HG02588 (cell line): ENCODE results near the gene VPS13D.

Experiments
- ATAC-seq: cut with Tn5 transposase; IDR thresholded peaks from one replicate; pipeline ENCODE4 v1.9.1; 2021; ENCODE audit warnings: mild to moderate bottlenecking, moderate library complexity; ENCODE audit not compliant: unreplicated experiment

Gene VPS13D

DNA sequence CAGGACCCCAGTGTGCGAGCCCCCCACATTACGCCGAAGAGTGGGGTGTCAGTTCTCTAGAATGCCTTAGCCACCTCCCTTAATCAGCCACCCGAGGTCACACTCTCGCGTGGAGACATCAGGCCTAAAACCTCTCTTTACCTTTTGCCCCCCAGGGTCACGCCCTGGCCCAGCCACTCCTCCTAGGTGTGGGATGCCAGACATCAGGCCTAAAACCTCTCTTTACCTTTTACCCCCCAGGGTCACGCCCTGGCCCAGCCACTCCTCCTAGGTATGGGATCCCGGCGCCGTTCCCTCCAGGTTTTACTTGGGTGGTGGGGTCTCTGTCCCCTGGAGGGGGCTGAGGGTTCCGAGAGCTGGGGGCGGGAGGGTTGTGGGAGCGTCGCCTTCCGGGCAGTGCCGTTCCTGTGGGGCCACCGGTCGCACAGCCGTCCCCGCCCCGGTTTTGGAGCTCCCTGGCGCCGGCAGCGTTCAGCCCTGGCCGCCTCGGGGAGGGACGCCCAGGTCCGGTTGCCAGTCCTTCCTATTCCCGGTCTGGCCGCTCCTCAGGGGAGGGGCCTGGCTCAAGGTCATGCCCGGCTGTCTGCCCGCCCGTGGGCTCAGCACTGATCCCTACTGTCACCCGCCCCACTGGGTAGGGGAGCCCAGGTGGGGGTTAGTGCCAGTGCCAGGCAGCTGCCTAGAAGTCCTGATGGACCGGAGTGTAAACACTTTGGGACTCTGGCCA is 882 bp downstream of the VPS13D start:
- no peak for ATAC-seq

- ATAC-seq: no peak
Measured at GRCh38 chr1:12231276-12231595, 1.4 kb downstream of the VPS13D start.

GRCh38 chr1:12232221-12232620 is 2.4 kb downstream of the VPS13D start:
- ATAC-seq: no peak

DNA sequence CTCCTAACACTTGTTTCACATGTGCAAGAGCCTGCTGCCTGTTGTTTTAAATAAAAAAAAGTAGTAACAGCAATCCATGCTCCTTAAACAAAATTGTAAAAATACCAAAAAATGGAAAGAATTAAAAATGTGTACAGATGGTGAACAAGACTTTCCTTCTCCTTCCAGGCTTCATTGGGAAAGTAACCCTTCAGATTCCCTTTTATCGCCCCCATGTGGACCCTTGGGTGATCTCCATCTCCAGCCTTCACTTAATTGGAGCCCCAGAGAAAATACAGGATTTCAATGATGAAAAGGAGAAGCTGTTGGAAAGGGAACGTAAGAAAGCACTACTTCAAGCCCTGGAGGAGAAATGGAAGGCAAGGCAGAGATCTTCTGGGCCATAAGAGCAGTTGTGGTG is 14.2 kb downstream of the VPS13D start:
- no peak for ATAC-seq

DNA sequence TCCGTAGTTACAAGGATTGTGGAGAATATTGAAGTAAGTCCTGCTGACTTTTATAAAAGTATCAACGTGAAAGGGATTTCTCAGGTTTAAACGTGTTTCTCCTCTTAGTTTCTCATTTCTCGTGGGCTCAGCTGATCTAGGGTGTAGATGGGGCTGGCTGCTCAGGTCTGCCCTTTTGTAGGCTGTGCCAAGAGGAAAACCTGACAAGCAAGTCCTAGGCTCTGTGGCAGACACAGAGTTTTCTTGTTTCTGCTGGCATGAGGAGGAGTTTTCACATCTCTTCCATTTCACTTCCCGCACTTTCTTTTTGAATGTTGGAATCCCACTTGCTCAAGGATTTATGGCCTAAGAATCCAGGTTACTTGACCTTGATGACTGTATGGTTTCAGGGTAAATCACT is 14.8 kb downstream of the VPS13D start:
- no peak for ATAC-seq

DNA sequence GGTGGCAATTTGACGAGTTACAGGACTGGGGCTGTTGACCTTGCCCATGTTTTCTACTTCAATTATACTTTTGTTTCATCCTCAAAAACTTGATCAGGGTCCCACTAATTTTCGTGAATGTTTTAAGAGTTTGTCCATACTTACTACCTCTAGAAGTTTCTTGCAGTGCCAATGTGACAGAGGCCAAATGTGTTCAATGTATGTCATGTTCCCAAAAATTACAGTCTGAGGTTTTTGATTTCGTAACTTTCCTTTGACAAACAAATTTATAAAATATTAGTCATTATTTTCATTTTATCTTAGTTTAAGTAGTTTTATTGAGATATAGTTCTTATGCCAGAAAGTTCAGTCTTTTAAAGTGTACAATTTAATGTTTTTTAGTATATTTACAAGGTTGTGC is 15.3 kb downstream of the VPS13D start:
- no peak for ATAC-seq

DNA sequence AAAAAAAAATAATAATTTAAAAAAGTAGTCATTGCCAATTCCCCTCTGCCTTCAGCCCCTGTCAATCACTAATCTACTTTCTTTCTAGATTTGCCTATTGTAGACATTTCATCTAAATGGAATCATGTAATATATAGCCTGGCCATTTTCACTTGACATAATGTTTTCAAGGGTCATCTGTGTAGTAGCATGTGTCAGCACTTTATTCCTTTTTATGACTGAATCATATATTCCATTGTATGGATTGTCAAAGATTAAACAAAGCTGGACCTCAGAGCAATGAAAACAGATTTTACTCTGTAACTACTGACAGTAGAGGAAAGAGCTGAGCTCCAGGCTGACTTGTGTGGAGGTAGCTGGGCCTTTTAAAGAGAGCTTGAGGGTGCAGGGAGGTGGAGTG is 15.9 kb downstream of the VPS13D start:
- no peak for ATAC-seq

DNA sequence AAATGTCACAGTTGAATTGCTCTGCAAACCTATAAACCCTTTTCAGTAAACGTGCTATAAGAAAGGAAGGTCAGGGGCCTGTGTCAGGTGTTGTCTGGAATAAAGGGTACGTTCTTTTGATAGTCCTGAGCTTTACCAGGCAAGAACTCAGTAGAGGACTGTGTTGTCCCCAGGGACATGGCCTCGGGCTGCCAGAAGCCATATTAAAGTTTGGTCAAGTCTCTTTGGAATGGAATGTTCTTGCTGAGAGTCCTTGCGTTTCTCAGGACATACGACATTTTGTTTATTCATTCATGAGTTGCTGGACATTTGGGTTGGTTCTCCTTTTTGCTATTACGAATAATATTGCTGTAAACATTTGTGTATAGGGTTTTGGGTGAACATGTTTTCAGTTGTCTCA is 16.8 kb downstream of the VPS13D start:
- ATAC-seq: no peak

- no peak for ATAC-seq
Measured at GRCh38 chr1:12249181-12249580, 19.4 kb downstream of the VPS13D start.

DNA sequence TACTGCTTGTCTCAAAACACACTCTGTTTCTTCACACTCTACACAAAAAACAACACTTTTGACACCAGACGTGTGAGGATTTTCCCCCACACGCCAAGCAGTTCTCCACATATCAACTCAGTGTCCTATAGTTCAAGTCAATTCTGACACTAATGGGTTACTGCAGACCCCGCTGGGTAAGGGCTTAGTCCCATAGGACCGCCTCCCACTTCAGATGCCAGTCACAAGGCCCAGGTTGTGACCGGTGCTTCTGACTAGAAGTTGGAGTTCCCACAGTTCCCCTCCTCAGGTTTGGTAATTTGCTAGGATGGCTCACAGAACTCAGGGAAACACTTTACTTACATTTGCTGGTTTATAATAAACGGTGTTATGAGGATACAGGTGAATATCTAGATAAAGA is 19.9 kb downstream of the VPS13D start:
- no peak for ATAC-seq

DNA sequence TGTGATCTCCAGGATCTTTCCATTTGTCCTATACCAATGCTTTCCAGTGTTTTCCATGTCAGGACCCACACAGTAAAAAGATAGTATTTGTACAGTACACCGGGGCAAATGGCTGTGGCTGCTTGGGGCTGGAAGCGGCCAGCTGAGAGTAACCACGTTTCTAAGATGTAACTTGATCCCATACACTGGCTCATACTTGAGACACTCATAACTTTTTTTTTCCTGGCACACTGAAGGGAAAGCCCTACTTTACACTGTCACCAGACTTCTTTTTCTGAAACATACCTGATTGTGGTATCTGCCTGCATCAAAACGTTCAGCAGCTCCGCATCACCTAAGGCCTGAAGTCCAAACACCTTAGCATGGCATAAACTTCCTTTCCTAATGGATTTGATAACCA is 21.6 kb downstream of the VPS13D start:
- no peak for ATAC-seq

GRCh38 chr1:12255913-12256312 is 26.1 kb downstream of the VPS13D start:
- ATAC-seq: no peak

GRCh38 chr1:12258272-12258671 is 28.4 kb downstream of the VPS13D start:
- no peak for ATAC-seq

DNA sequence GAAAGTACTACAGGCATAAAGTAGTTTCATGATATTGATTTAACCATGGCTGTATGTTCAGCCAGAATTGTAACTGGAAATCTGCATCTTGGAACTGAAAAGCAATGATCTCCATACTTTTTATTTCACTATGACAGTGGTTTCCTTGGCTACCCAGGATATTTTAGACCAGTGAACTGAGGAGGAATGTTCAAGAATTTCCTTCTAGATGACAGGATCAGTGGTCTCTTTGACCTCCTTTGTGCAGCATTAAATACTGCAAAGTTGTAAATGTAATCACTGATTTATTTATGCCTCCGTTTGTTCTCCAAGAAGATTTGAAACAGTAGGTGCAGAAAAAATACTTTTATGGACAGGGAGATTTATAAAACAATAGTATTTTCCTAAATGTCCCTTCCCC is 39.5 kb downstream of the VPS13D start:
- ATAC-seq: no peak

DNA sequence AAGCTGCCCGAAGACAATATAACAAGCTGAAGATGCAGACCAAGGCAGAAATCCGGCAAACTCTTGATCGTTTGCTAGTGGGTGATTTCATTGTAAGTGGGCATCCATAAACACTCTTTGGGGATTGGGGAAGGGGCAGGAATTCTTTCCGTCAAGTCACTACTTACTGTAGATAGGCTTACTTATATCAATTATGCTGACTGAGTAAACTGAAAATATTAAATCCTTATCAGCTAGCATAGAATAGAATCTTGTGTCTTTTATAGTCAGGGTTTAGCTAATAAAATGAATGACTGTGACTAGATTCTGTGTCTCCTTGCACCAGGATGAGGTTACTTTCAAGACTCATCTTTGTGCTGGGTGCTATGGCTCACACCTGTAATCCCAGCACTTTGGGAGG is 41.2 kb downstream of the VPS13D start:
- ATAC-seq: no peak

DNA sequence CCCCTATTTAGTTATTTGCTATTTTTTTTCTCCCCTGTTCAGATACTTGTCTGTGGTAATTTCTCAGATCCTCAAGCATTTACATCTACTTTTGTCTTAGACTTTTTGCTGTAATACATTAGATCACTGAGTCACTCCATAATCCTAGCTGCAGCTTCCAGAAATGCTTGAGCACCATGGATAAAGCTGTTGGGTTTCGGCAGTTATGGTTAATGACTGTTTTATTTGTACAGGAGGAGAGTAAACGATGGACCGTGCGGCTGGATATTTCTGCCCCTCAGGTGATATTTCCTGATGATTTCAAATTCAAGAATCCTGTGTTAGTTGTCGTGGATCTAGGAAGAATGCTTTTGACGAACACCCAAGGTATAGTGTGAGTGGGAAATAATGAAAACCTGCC is 42.9 kb downstream of the VPS13D start:
- ATAC-seq: no peak

- no peak for ATAC-seq
Measured at GRCh38 chr1:12275370-12275769, 45.5 kb downstream of the VPS13D start.

- ATAC-seq: no peak
Measured at GRCh38 chr1:12276225-12276624, 46.4 kb downstream of the VPS13D start.

- no peak for ATAC-seq
Measured at GRCh38 chr1:12279003-12279402, 49.2 kb downstream of the VPS13D start.

DNA sequence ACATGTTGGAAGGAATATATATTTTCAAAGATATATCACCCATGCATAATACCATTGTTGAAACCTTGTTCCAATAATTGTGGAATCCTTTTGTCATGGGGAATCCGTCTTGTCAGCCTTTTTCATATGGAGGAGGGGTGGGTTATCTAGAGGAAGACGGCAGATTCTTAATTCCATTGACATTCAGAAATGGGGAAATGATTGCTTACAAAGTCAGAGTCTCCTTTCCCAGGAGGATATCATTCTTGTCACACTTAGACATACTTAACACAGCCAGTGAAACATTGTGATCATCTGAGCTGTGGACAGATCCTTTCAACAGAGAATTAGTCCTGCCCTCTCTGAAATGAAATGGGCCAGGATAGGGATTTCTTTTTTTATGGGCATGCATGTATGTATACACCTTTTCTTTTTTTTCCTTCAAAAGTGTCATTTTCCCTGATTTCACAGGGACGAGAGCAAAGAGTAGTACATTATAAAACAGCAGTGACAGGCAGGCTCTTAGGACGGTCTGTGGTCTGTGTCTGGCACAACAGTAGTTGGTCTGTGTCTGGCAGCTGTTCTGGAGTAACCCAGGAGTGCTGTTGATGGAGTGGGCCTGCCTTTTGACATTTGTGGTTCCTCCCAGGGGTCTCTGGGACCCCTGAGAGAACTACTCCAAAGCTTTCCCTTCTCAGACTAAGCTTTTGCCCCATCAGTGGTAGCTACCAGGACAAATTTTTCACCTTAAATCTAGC is 50.1 kb downstream of the VPS13D start:
- no peak for ATAC-seq

GRCh38 chr1:12282142-12282541 is 52.3 kb downstream of the VPS13D start:
- no peak for ATAC-seq

GRCh38 chr1:12284486-12284885 is 54.7 kb downstream of the VPS13D start:
- no peak for ATAC-seq
